K562 (cell line): ENCODE results near the gene WDR64. TPM values are rescaled to one million over a fixed set of nuclear protein-coding genes. Genes with fewer than 3 reads are reported as not detected.

Source experiments
- ATAC-seq: fragments of 200-7000 bp; cut with Tn5 transposase; 3 replicates; pipeline ENCODE4 v1.9.1; 2020; ENCODE audit warnings: moderate library complexity
- BruUV-seq: library from RNA; stranded (reverse); fragments of 400-500 nt; replicated peaks from 2 replicates; lab custom pipeline; 2021; lab: Mats Ljungman, UMichigan
- CTCF ChIA-PET: fragments of 300-600 bp; formaldehyde crosslinking; extraction: SDS; loops from one replicate; lab custom pipeline; 2021; ENCODE audit warnings: low intra/inter-chr PET ratio; lab: Yijun Ruan, JAX
- POLR2A ChIA-PET: fragments of 300-600, 350-650 bp; sonication (Branson Sonifier 250); formaldehyde crosslinking; extraction: SDS; loops from one replicate; lab custom pipeline; 2021; ENCODE audit warnings: antibody characterized with exemption, inconsistent platforms; lab: Yijun Ruan, JAX
- DNase-seq, 4 experiments: peaks; one replicate each; pipeline versions ENCODE4 v3.0.0 to v3.0.0-alpha.2; 2011 to 2018; ENCODE audit warnings: low spot score in 3 of 4, mixed read lengths in 3 of 4; ENCODE audit errors: extremely low read depth in 1 of 4
- FAIRE-seq: peaks from 2 replicates; lab custom pipeline; 2011; peaks lifted over from hg19 to GRCh38; lab: Jason Lieb, UNC
- H2AFZ ChIP-seq: 2 replicates; pipeline ENCODE4 v1.6.0; 2011; ENCODE audit warnings: low read depth, low read length, control low read depth, inconsistent platforms
- H3K27ac ChIP-seq: fragments of 200-600 bp; 3 replicates; pipeline ENCODE4 v1.8.0; 2011; ENCODE audit warnings: low read depth, mild to moderate bottlenecking, control low read depth, inconsistent platforms, low read length, moderate library complexity, mixed read lengths; ENCODE audit errors: extremely low read depth
- H3K27me3 ChIP-seq, 2 experiments: fragments of 300-600 bp in 1 of 2; 2 replicates in 1 of 2; 3 replicates in 1 of 2; pipeline versions ENCODE4 v1.6.0 to v1.8.0; 2011; ENCODE audit warnings: inconsistent platforms in 2 of 2, low read length in 2 of 2, mild to moderate bottlenecking in 1 of 2, mixed read lengths in 1 of 2, moderate library complexity in 1 of 2; ENCODE audit not compliant: control insufficient read depth in 2 of 2, insufficient read depth in 2 of 2
- H3K36me3 ChIP-seq: fragments of 300-600 bp; 3 replicates; pipeline ENCODE4 v1.8.0; 2011; ENCODE audit warnings: mild to moderate bottlenecking, low read length, inconsistent platforms; ENCODE audit not compliant: control insufficient read depth, insufficient read depth
- H3K4me1 ChIP-seq, 2 experiments: fragments of 200-600 bp in 1 of 2; replicated peaks in 1 of 2; 2 replicates in 1 of 2; 3 replicates in 1 of 2; pipeline versions ENCODE4 v1.5.1 to v1.8.0; 2011; ENCODE audit warnings: inconsistent platforms in 2 of 2, low read length in 2 of 2, mild to moderate bottlenecking in 1 of 2, mixed read lengths in 1 of 2, moderate library complexity in 1 of 2; ENCODE audit not compliant: control insufficient read depth in 2 of 2, insufficient read depth in 2 of 2
- H3K4me2 ChIP-seq: 2 replicates; pipeline ENCODE4 v1.6.1; 2011; ENCODE audit warnings: low read length, control low read depth, inconsistent platforms, mixed read lengths; ENCODE audit not compliant: insufficient read depth
- H3K4me3 ChIP-seq: fragments of 200-600 bp; sonication (generic), shearing (Covaris generic); 2 replicates; pipeline ENCODE4 v1.5.1; 2016; ENCODE audit warnings: control low read depth, inconsistent platforms
- H3K79me2 ChIP-seq: fragments of 200-600 bp; 3 replicates; pipeline ENCODE4 v1.8.0; 2011; ENCODE audit warnings: low read length, inconsistent platforms; ENCODE audit not compliant: control insufficient read depth, insufficient read depth
- H3K9ac ChIP-seq, 2 experiments: 2 replicates each; pipeline versions ENCODE4 v1.6.0 to v1.6.1; 2011; ENCODE audit warnings: low read depth in 2 of 2, low read length in 2 of 2, control low read depth in 1 of 2, inconsistent platforms in 1 of 2, mild to moderate bottlenecking in 1 of 2, mixed read lengths in 1 of 2; ENCODE audit not compliant: insufficient read depth in 1 of 2
- H3K9me1 ChIP-seq: one replicate; pipeline ENCODE4 v1.6.0; 2011; ENCODE audit warnings: inconsistent platforms, mild to moderate bottlenecking, low read length, moderate library complexity; ENCODE audit not compliant: control insufficient read depth, insufficient read depth
- H3K9me3 ChIP-seq: replicated peaks from 2 replicates; pipeline ENCODE4 v1.5.1; 2011; ENCODE audit warnings: low read depth, low read length, inconsistent platforms; ENCODE audit not compliant: control insufficient read depth, insufficient read depth
- H4K20me1 ChIP-seq: replicated peaks from 2 replicates; pipeline ENCODE4 v1.6.1; 2011; ENCODE audit warnings: low read length, inconsistent platforms, mixed read lengths; ENCODE audit not compliant: control insufficient read depth, insufficient read depth
- FUS ChIP-seq: fragments of 200-400 bp; formaldehyde crosslinking; optimal IDR thresholded peaks from 2 replicates; pipeline ENCODE3; 2017; ENCODE audit warnings: low read depth, low read length
- MEIS2 ChIP-seq: fragments of 450-650 bp; IDR thresholded peaks from 2 replicates; pipeline ENCODE4 v1.6.1; 2014; ENCODE audit warnings: mild to moderate bottlenecking; ENCODE audit not compliant: partially characterized antibody
- NR2F6 ChIP-seq: fragments of 450-650 bp; formaldehyde crosslinking; IDR thresholded peaks from 2 replicates; pipeline ENCODE4 v1.4.0; 2020; ENCODE audit warnings: mild to moderate bottlenecking
- PBX2 ChIP-seq, 2 experiments: IDR thresholded peaks in 1 of 2; conservative IDR thresholded peaks in 1 of 2; 2 replicates each; pipeline ENCODE4 v1.6.1; 2016; ENCODE audit warnings: low read depth in 2 of 2, mild to moderate bottlenecking in 1 of 2, missing compliant biosample characterization in 1 of 2, missing genetic modification characterization in 1 of 2, moderate library complexity in 1 of 2
- WGBS: fragments of 100-300 bp; shearing (Covaris generic); methylation state at CpG from one replicate; pipeline ENCODE4 v1.1.6; 2016; ENCODE audit warnings: low coverage, mixed read lengths; ENCODE audit not compliant: insufficient coverage; ENCODE audit errors: missing lambda C conversion rate; 5-methylcytosine and 5-hydroxymethylcytosine counted together
- in situ Hi-C: fragments of 300-500 bp; cut with MboI; formaldehyde crosslinking; loops from 4 replicates; pipeline ENCODE4 v1.15.0; 2018; ENCODE audit warnings: inconsistent platforms, mixed read lengths
- intact Hi-C: fragments of 100-400 bp; cut with micrococcal nuclease; formaldehyde crosslinking; loops from 2 replicates; pipeline ENCODE4 v1.14.2; 2022
- polyA plus RNA-seq, 8 experiments: library from polyadenylated mRNA; depleted of rRNA in 4 of 8; stranded (reverse) in 5 of 8; unstranded in 3 of 8; fragments of >200 nt; fragmentation: Nextera tagmentation in 2 of 8; fragmentation: Illumina TruSeq in 1 of 8; extraction: Ambion mirVana in 2 of 8; extraction: Trizol in 1 of 8; gene quantifications; 2 replicates each; pipeline versions ENCODE4 v1.2.1 to v1.2.3, GENCODE V29; 2011 to 2014; ENCODE audit warnings: inconsistent platforms in 1 of 8, missing spikeins in 1 of 8
- total RNA-seq, 7 experiments: library from RNA; depleted of rRNA in 6 of 7; stranded (reverse); fragments of >200 nt in 6 of 7; fragmentation: Illumina TruSeq in 2 of 7; extraction: Trizol in 2 of 7; gene quantifications; 2 replicates each; pipeline versions ENCODE4 v1.2.1 to v1.2.3, GENCODE V29; 2011 to 2021; ENCODE audit warnings: low replicate concordance in 1 of 7

The WDR64 gene
- total and polyA plus RNA-seq, 9 of the 15 experiments (the other 6 are each of a cell fraction or from before 2014, with no cell fraction given) = 0.06 to 0.29 (median 0.19) TPM; not detected in 5

- Histone ChIP-seq H3K79me2 (no peaks in the 10 kb centered on the region), H3K4me3 (no peak overlapping the region), H3K27me3 (no peaks in the 10 kb centered on the region), H3K4me1 (no peaks in the 10 kb centered on the region; a peak in 1 of 5 replicates), H3K9me1 (no peaks in the 10 kb centered on the region), H4K20me1 (no peaks in the 10 kb centered on the region), H3K4me2 (peak overlapping the region; percentile 33; the same call in 1 of the 2 replicates), H3K9me3 (no peaks in the 10 kb centered on the region), H3K36me3 (no peaks in the 10 kb centered on the region), H3K27ac (no peak overlapping the region), H3K9ac (peak overlapping the region in 1 of 2 experiments; percentile 17; a peak in 1 of 4 replicates), H2AFZ (peak overlapping the region; percentile 77)
- BruUV-seq = no TSS peak
- ChIA-PET POLR2A (interaction anchor here (0.5 to 1.2 kb wide), 4 partner anchors 11 to 201 kb away, joined by 3 read pairs; no protein-coding TSS in a partner anchor), CTCF (no interaction called here)
- FAIRE-seq (no peak), DNase-seq (no peak), ATAC-seq (peak; percentile 53)
- intact Hi-C loops = no loop called here
- TF ChIP-seq FUS (no peak), MEIS2 (peak; percentile 40), NR2F6 (CRISPR knock-in tag) (no peak), PBX2 (CRISPR knock-in tag; IDR thresholded peaks at IDR 0.05; ENCODE audit: low read depth) (no peak), PBX2 (tag; conservative IDR thresholded peaks at IDR 0.05; ENCODE audit: low read depth) (peak; percentile 53; the same call in 1 of the 2 replicates)
- in situ Hi-C loops = no loop called here
- 70% methylated on average over 20 of the region's 20 CpGs for WGBS
These were observed 97.2 kb downstream of the WDR64 start for GRCh38 chr1:241749041-241749944.
